HepG2 (cell line): ENCODE data around the gene PLEKHO1. TPM values are rescaled to one million over a fixed set of nuclear protein-coding genes. Genes with fewer than 3 reads are reported as not detected.
A peak's percentile ranks its signal among the peaks of the same experiment; 100 is the strongest.

ENCODE experiments used
- CEBPB ChIP-seq: IDR thresholded peaks from 2 replicates; pipeline ENCODE4 v1.6.1; 2011; ENCODE audit warnings: low read depth, low read length, improper control_type of control experiment, borderline replicate concordance
- DPF2 ChIP-seq: sonication (generic); formaldehyde crosslinking; IDR thresholded peaks from 2 replicates; pipeline ENCODE4 v1.4.0; 2020; ENCODE audit warnings: mild to moderate bottlenecking, low read depth, missing genetic modification reagents, borderline replicate concordance
- E2F5 ChIP-seq: sonication (generic); formaldehyde crosslinking; conservative IDR thresholded peaks from 2 replicates; pipeline ENCODE4 v1.4.0; 2020; ENCODE audit warnings: missing genetic modification reagents
- HDAC1 ChIP-seq: sonication (generic); formaldehyde crosslinking; IDR thresholded peaks from 2 replicates; pipeline ENCODE4 v1.5.1; 2020; ENCODE audit warnings: mild to moderate bottlenecking, missing genetic modification reagents
- JUND ChIP-seq: sonication (generic); formaldehyde crosslinking; IDR thresholded peaks from 2 replicates; pipeline ENCODE4 v1.8.0; 2022; ENCODE audit warnings: mild to moderate bottlenecking, missing genetic modification reagents
- KAT7 ChIP-seq: IDR thresholded peaks from 2 replicates; pipeline ENCODE4 v1.6.1; 2018; ENCODE audit warnings: borderline replicate concordance, missing compliant biosample characterization
- MIXL1 ChIP-seq: IDR thresholded peaks from 2 replicates; pipeline ENCODE4 v1.6.1; 2016
- MYC ChIP-seq: sonication (generic); formaldehyde crosslinking; IDR thresholded peaks from 2 replicates; pipeline ENCODE4 v1.9.0; 2021; ENCODE audit warnings: missing genetic modification reagents, borderline replicate concordance
- SMAD9 ChIP-seq: sonication (generic); formaldehyde crosslinking; IDR thresholded peaks from 2 replicates; pipeline ENCODE4 v1.5.1; 2020; ENCODE audit warnings: mild to moderate bottlenecking, missing genetic modification reagents
- USF2 ChIP-seq, 2 experiments: sonication (generic) in 1 of 2; formaldehyde crosslinking in 1 of 2; IDR thresholded peaks; 2 replicates each; pipeline versions ENCODE4 v1.5.1 to v1.6.1; 2011 to 2020; ENCODE audit warnings: borderline replicate concordance in 1 of 2, low read depth in 1 of 2, low read length in 1 of 2, mild to moderate bottlenecking in 1 of 2, missing genetic modification reagents in 1 of 2, moderate library complexity in 1 of 2
- YEATS4 ChIP-seq: sonication (generic); formaldehyde crosslinking; IDR thresholded peaks from 2 replicates; pipeline ENCODE4 v1.4.0; 2020; ENCODE audit warnings: missing genetic modification reagents, borderline replicate concordance
- ZNF12 ChIP-seq: sonication (generic); formaldehyde crosslinking; IDR thresholded peaks from 2 replicates; pipeline ENCODE4 v1.5.0; 2020; ENCODE audit warnings: missing genetic modification reagents
- ZNF253 ChIP-seq: sonication (generic); formaldehyde crosslinking; IDR thresholded peaks from 2 replicates; pipeline ENCODE4 v1.8.0; 2022; ENCODE audit warnings: mild to moderate bottlenecking, missing genetic modification reagents, borderline replicate concordance
- ZNF333 ChIP-seq: sonication (generic); formaldehyde crosslinking; IDR thresholded peaks from 2 replicates; pipeline ENCODE4 v1.4.0; 2020; ENCODE audit warnings: mild to moderate bottlenecking, missing genetic modification reagents, borderline replicate concordance
- ZNF562 ChIP-seq: sonication (generic); formaldehyde crosslinking; IDR thresholded peaks from 2 replicates; pipeline ENCODE4 v1.8.0; 2022; ENCODE audit warnings: missing genetic modification reagents, borderline replicate concordance
- ZNF580 ChIP-seq: IDR thresholded peaks from 2 replicates; pipeline ENCODE4 v1.6.1; 2016; ENCODE audit warnings: low read depth, borderline replicate concordance
- ZNF891 ChIP-seq: sonication (generic); formaldehyde crosslinking; IDR thresholded peaks from 2 replicates; pipeline ENCODE4 v1.5.0; 2020; ENCODE audit warnings: mild to moderate bottlenecking, missing genetic modification reagents
- polyA plus RNA-seq, 8 experiments: library from polyadenylated mRNA; depleted of rRNA in 3 of 8; stranded (reverse) in 7 of 8; unstranded in 1 of 8; fragments of >200 nt; fragmentation: Illumina TruSeq in 4 of 8; extraction: Trizol in 4 of 8; gene quantifications; 2 replicates each; pipeline versions ENCODE4 v1.2.1 to v1.2.3, GENCODE V29; 2011 to 2016; ENCODE audit warnings: low read depth in 4 of 8, missing spikeins in 1 of 8, mixed read lengths in 1 of 8; ENCODE audit not compliant: insufficient read depth in 1 of 8
- total RNA-seq, 5 experiments: library from RNA; depleted of rRNA; stranded (reverse); fragments of >200 nt; fragmentation: Illumina TruSeq; extraction: Trizol; gene quantifications; 2 replicates each; pipeline ENCODE4 v1.2.3, GENCODE V29; 2016; ENCODE audit warnings: low read depth in 1 of 5
- TF ChIP-seq, protein P1 (sequence below): sonication (generic); formaldehyde crosslinking; IDR thresholded peaks from 2 replicates; pipeline ENCODE4 v1.4.0; 2020; ENCODE audit warnings: missing genetic modification reagents

PLEKHO1 gene
- total and polyA plus RNA-seq, 2 of the 13 experiments (the other 11 are each of a cell fraction or from before 2014, with no cell fraction given) = 9.8 to 10.1 TPM

DNA sequence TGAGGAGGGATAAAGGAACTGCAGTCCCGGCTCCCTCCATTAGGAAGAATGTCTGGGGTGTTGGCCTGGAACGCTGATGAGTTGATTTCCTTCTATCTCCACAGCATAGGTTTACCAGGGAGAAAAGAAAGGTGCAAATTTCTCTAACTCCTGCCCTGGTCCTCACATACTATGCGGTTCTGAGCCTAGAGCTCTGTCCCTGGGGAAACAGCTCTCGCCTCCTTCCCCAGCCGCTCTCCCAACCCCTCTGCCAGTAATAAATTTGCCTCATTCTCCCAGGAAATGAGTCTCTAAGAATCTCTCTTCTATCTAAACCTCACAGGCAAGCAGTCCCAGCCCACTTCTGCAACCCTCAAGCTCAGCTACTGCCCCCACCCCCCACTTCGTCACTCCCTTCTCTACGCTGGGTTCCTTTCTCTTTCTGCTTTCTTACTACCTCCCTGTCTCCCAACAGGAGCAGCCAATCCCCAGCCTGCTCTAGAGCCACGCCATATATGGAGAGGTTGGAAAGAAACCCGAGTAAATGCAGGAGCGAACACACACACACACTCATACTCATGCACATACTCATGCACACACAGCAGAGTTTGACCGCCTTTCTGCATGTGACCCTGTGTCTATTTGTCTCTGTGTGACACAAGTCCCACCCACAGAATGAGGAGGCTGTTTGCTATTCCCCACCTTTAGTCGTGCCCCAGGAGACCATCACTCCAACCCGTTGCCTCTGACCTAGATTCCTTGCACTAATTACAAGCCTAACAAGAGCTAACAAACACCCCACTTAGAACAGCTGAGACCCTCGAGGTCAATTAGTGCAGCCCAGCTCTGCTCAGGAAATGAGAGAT, 13.4 kb downstream of the PLEKHO1 start (continued):
- TF ChIP-seq USF2 (IDR thresholded peaks at IDR 0.05; ENCODE audit: low read depth, low read length) = peak; percentile 72
- peak; percentile 92; the same call in 1 of the 2 replicates for TF ChIP-seq USF2 (CRISPR knock-in tag; IDR thresholded peaks at IDR 0.05; ENCODE audit: borderline replicate concordance)
- TF ChIP-seq SMAD9 (CRISPR knock-in tag) = no peak
- TF ChIP-seq ZNF580 = 0 out of 2 replicates have a peak, but pooled peaks have one; percentile 24
- TF ChIP-seq ZNF333 = no peak
- no peak for TF ChIP-seq KAT7 (CRISPR knock-in tag)
- no peak for TF ChIP-seq ZNF562
- 0 out of 2 replicates have a peak, but pooled peaks have one; percentile 19 for TF ChIP-seq MIXL1 (CRISPR knock-in tag)
- TF ChIP-seq, protein P1, sequence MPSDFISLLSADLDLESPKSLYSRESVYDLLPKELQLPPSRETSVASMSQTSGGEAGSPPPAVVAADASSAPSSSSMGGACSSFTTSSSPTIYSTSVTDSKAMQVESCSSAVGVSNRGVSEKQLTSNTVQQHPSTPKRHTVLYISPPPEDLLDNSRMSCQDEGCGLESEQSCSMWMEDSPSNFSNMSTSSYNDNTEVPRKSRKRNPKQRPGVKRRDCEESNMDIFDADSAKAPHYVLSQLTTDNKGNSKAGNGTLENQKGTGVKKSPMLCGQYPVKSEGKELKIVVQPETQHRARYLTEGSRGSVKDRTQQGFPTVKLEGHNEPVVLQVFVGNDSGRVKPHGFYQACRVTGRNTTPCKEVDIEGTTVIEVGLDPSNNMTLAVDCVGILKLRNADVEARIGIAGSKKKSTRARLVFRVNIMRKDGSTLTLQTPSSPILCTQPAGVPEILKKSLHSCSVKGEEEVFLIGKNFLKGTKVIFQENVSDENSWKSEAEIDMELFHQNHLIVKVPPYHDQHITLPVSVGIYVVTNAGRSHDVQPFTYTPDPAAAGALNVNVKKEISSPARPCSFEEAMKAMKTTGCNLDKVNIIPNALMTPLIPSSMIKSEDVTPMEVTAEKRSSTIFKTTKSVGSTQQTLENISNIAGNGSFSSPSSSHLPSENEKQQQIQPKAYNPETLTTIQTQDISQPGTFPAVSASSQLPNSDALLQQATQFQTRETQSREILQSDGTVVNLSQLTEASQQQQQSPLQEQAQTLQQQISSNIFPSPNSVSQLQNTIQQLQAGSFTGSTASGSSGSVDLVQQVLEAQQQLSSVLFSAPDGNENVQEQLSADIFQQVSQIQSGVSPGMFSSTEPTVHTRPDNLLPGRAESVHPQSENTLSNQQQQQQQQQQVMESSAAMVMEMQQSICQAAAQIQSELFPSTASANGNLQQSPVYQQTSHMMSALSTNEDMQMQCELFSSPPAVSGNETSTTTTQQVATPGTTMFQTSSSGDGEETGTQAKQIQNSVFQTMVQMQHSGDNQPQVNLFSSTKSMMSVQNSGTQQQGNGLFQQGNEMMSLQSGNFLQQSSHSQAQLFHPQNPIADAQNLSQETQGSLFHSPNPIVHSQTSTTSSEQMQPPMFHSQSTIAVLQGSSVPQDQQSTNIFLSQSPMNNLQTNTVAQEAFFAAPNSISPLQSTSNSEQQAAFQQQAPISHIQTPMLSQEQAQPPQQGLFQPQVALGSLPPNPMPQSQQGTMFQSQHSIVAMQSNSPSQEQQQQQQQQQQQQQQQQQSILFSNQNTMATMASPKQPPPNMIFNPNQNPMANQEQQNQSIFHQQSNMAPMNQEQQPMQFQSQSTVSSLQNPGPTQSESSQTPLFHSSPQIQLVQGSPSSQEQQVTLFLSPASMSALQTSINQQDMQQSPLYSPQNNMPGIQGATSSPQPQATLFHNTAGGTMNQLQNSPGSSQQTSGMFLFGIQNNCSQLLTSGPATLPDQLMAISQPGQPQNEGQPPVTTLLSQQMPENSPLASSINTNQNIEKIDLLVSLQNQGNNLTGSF (CRISPR knock-in tag) = no peak
- no peak for TF ChIP-seq DPF2 (CRISPR knock-in tag)
- no peak for TF ChIP-seq YEATS4 (CRISPR knock-in tag)
- TF ChIP-seq E2F5 (CRISPR knock-in tag) = no peak
- TF ChIP-seq ZNF12 = 0 out of 2 replicates have a peak, but pooled peaks have one; percentile 80
- TF ChIP-seq JUND (CRISPR knock-in tag) = no peak
- TF ChIP-seq MYC (CRISPR knock-in tag) = 0 out of 2 replicates have a peak, but pooled peaks have one; percentile 15
- TF ChIP-seq HDAC1 (CRISPR knock-in tag) = peak; percentile 38; the same call in 1 of the 2 replicates
- TF ChIP-seq ZNF891 (CRISPR knock-in tag) = no peak
- no peak for TF ChIP-seq CEBPB
- TF ChIP-seq ZNF253 (CRISPR knock-in tag) = no peak
